Ovary (tissue), 10 donors: ENCODE results near the gene ZNF14. TPM values are rescaled to one million over a fixed set of nuclear protein-coding genes. Genes with fewer than 3 reads are reported as not detected.
"Not testable (repeated sequence)": the region's sequence is repeated elsewhere in the genome, so short reads cannot be mapped to it uniquely, and the experiment has no call there.

Experiments
- DNase-seq, 5 donors: peaks; one replicate each; pipeline ENCODE4 v3.0.0-alpha.2; 2019 to 2020
- H3K27ac ChIP-seq, 2 donors: fragments of 200-600 bp; one replicate each; pipeline versions ENCODE4 v1.5.1 to v1.8.0; 2019 to 2022
- H3K27me3 ChIP-seq: fragments of 200-600 bp; one replicate; pipeline ENCODE4 v1.8.0; 2022
- H3K36me3 ChIP-seq: fragments of 200-600 bp; sonication (generic); one replicate; pipeline ENCODE4 v1.5.1; 2019
- H3K4me1 ChIP-seq: one replicate; pipeline ENCODE4 v1.8.1; 2013; ENCODE audit warnings: mild to moderate bottlenecking, moderate library complexity; ENCODE audit not compliant: insufficient read depth
- H3K4me3 ChIP-seq: fragments of 200-600 bp; sonication (generic); one replicate; pipeline ENCODE4 v1.5.1; 2017
- H3K9me3 ChIP-seq, 2 donors: fragments of 200-600 bp in 1 of 2; sonication (generic) in 1 of 2; one replicate each; pipeline versions ENCODE4 v1.5.1 to v1.8.1; 2013 to 2019; ENCODE audit warnings: mild to moderate bottlenecking in 1 of 2, moderate library complexity in 1 of 2
- EP300 ChIP-seq: sonication (generic); formaldehyde crosslinking; IDR thresholded peaks from one replicate; pipeline ENCODE4 v1.6.1; 2017; ENCODE audit warnings: antibody characterized with exemption
- POLR2A ChIP-seq: fragments of 450-650 bp; IDR thresholded peaks from one replicate; pipeline ENCODE4 v1.6.1; 2017; ENCODE audit warnings: antibody characterized with exemption, mild to moderate bottlenecking, moderate library complexity
- WGBS, 3 donors: extraction: QIAGEN DNeasy Blood & Tissue Kit in 1 of 3; methylation state at CpG; one replicate each; pipeline versions ENCODE4 v1.1.5 to v1.1.7; 2013 to 2017; 5-methylcytosine and 5-hydroxymethylcytosine counted together
- intact Hi-C, 4 donors: fragments of 100-400 bp; cut with DNase I; formaldehyde crosslinking; loops; one replicate each; pipeline versions ENCODE4 v1.11.0 to v1.15.1; 2022 to 2023
- long read RNA-seq, 3 donors: library from polyadenylated mRNA in 2 of 3; unstranded in 2 of 3; transcript quantifications; one replicate each; pipeline ENCODE4 v2.0.0 and lab custom pipeline, GENCODE V29; 2021 to 2026
- polyA plus RNA-seq, 2 donors: library from polyadenylated mRNA; stranded (reverse); fragments of 200-250 nt in 1 of 2; fragments of 350-450 nt in 1 of 2; fragmentation: Illumina TruSeq in 1 of 2; extraction: RNeasy Lipid Tissue Mini Kit (QIAGEN cat#74804) in 1 of 2; gene quantifications; one replicate each; pipeline ENCODE4 v1.2.3, GENCODE V29; 2013 to 2014
- total RNA-seq, 7 donors: library from RNA; depleted of rRNA in 2 of 7; stranded (reverse); fragments of >200 nt in 2 of 7; fragmentation: NEBNext Ultra II Directional in 3 of 7; extraction: Animal tissue kit (Norgen Biotek cat#: 25700) in 3 of 7; gene quantifications; one replicate each; pipeline versions ENCODE4 v1.1.0 to v1.2.4, GENCODE V29; 2016 to 2023
- TF ChIP-seq, protein P1 (sequence below), 3 donors: fragments of 450-650 bp in 2 of 3; fragments of 200-600 bp in 1 of 3; IDR thresholded peaks; one replicate each; pipeline versions ENCODE4 v1.5.1 to v1.8.0; 2016 to 2022; ENCODE audit warnings: antibody characterized with exemption in 3 of 3, mild to moderate bottlenecking in 1 of 3
- donor health status: DM: no; HTN: no; CAD: no; lungs with moderate emphysema.
- donor health status: DM: no; HTN: no; CAD: no.
- donor health status: Bipolar disorder and iron deficiency.
- donor health status: DM: yes; HTN: yes; CAD: no.
- donor health status: DM: no; HTN: no; CAD: no.
- donor health status: DM: yes; HTN: yes; CAD: no.

ZNF14 gene
- 10 to 100 TPM in 6 of 7 donors, 1 to 10 TPM in 1; 9.0 to 19.9 (median 12.6) TPM for total RNA-seq
- polyA plus RNA-seq = 1 to 10 TPM; 6.3 to 9.5 TPM
- long read RNA-seq, donor 1, transcript ZNF14-201 (4 exons, 2,949 nt) = major isoform, 28 of 37 reads
- long read RNA-seq, donor 1, partial matches to known transcripts = 0 of 37 reads
- long read RNA-seq, donor 1, other reads (novel, unspliced or antisense) = 9 of 37 reads
- long read RNA-seq, donor 2, partial matches to known transcripts = 0 of 3 reads
- long read RNA-seq, donor 2, other reads (novel, unspliced or antisense) = 0 of 3 reads
- long read RNA-seq, donor 3, transcript ZNF14-201 (4 exons, 2,949 nt) = major isoform, 23 of 23 reads
- long read RNA-seq, donor 3, partial matches to known transcripts = 0 of 23 reads
- long read RNA-seq, donor 3, other reads (novel, unspliced or antisense) = 0 of 23 reads

DNA sequence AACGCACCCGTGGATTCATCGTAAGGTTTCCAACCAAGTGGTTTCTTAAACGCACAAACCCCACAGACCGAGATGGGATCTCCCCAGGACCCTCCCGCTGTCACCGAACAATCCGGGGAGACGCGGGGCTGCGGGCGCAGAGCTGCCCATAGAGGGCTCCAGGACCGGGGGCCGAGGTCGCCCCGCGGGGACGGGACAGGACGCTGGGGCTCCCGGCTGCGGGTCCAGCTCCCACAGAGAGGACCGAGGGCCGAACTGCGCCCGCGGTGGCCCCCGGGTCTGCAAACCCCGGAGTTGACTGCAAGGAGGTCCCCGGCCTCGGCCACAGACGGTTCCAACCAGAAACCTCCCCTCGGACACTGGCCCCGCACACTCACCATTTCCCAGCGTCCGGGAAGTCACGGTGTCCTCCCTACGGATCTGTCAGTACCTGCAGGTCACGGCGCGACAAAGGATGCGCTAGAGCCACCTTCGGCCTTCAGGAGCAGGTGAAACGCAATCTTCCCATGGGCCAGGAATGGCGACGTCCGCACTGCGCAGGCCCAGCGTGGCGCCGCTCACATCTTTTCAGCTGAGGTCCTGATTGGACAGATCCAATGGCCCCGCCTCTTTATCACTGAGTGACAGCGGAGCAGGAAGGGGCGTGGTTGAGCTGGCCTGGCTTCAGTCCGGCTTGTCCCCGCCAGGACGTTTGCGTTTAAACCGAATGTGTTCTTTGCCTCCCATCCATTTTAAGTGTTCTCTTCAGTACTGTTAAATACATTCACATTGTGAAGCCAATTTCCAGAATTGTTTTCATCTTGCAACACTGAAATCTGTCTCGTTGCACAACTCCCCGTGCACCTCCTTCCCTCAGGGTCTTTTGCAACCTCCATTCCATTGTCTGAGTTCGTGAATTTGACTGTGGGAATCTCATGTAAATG, at the start of gene ZNF14:
Gene ZNF14, minus strand, starts transcription at position 534 of the 923 bp plus-strand sequence. Its CDS starts 154 bp downstream, at position 380.
- peaks cover 3% of the 10 kb centered on the region for H3K4me1 ChIP-seq
- DNase-seq = peak; percentile 92 to 95 (median 94)
- H3K27me3 ChIP-seq = no peaks in the 10 kb centered on the region
- WGBS, 3 donors = 0 to 1% (median 0%) methylated on average over 50 to 61 of the region's 61 CpGs
- peaks cover 4 to 9% of the 10 kb centered on the region in 2 donors for H3K9me3 ChIP-seq
- no peaks in the 10 kb centered on the region for H3K36me3 ChIP-seq
- H3K27ac ChIP-seq = peak within 1 kb of the TSS; percentile 54 to 68
- H3K4me3 ChIP-seq = peak within 1 kb of the TSS; percentile 99
- intact Hi-C loops = no loop called here
- TF ChIP-seq EP300 (no peak), POLR2A (peak; percentile 88)
- TF ChIP-seq, protein P1, sequence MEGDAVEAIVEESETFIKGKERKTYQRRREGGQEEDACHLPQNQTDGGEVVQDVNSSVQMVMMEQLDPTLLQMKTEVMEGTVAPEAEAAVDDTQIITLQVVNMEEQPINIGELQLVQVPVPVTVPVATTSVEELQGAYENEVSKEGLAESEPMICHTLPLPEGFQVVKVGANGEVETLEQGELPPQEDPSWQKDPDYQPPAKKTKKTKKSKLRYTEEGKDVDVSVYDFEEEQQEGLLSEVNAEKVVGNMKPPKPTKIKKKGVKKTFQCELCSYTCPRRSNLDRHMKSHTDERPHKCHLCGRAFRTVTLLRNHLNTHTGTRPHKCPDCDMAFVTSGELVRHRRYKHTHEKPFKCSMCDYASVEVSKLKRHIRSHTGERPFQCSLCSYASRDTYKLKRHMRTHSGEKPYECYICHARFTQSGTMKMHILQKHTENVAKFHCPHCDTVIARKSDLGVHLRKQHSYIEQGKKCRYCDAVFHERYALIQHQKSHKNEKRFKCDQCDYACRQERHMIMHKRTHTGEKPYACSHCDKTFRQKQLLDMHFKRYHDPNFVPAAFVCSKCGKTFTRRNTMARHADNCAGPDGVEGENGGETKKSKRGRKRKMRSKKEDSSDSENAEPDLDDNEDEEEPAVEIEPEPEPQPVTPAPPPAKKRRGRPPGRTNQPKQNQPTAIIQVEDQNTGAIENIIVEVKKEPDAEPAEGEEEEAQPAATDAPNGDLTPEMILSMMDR (IDR thresholded peaks at IDR 0.05) = peak in 1 of 3 donors; percentile 4

DNA sequence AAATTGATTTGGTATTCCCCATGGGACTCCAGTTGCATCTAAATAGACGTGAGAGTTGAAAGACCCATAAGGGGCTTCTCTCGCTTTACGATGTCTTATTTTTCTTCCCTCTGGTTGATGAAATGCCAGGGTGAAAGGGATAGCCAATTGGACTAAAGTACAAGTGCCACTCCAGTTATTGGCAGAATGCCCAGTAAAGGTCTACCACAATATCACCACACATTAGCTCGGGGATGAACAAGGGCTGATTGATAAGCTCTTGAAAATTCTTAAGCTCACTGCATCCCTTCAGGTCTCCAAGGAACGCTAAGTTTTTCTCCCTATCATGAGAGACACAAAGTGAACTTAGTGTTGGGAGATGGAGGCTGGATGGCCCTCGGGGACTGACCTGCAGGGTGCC, 48.9 kb upstream of the ZNF14 start:
- H3K4me1 ChIP-seq, DNase-seq, H3K27ac ChIP-seq, intact Hi-C loops, H3K9me3 ChIP-seq, H3K36me3 ChIP-seq, H3K27me3 ChIP-seq, H3K4me3 ChIP-seq: not testable (repeated sequence)
- whole genome bisulfite sequencing, 3 donors = 86 to 93% (median 89%) methylated on average over 6 of the region's 6 CpGs

DNA sequence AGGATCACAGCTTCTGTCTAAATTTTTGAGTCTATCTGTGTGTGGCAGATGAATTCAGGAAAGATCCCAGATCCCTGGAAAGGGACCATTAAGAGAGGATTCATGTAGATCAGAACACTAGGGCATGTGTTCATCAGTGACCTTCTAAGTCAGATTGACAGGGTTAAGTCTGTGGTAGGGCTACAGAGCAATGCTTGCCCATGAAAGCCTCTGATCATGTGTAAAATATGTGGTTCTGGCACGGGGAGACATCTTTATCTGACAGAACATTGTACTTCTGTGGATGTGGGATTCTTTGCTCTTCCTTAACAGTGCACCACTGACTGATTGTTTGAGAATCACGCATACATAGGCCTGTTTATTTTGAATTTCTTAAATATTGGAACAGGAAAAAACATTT, 45.8 kb upstream of the ZNF14 start:
- WGBS, 3 donors = 58 to 67% (median 61%) methylated on average over 2 of the region's 2 CpGs
- H3K36me3 ChIP-seq = no peaks in the 10 kb centered on the region
- no peaks in the 10 kb centered on the region for H3K27me3 ChIP-seq
- H3K27ac ChIP-seq = no peak overlapping the region
- no peaks in the 10 kb centered on the region for H3K9me3 ChIP-seq
- TF ChIP-seq POLR2A = no peak
- TF ChIP-seq, protein P1 (IDR thresholded peaks at IDR 0.05) = no peak
- TF ChIP-seq EP300 = no peak
- intact Hi-C loops = no loop called here
- H3K4me3 ChIP-seq = no peak overlapping the region
- H3K4me1 ChIP-seq = peaks cover 6% of the 10 kb centered on the region
- DNase-seq = no peak

DNA sequence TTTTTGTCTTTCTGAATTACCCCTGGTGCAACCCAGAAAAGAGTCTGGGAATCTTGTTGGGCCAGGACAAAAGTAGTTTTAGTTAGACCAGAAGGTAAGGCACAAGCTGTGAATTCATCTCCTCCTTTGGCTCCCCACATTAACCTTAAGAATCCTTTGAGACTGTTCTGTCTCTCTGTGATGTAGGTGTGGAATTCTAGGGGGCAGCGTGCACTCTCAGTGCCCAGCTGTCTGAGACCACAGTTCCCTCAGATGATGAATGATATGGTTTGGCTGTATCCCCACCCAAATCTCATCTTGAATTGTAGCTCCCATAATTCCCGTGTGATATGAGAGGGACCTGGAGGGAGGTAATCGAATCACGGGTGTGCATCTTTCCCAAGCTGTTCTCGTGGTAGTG, 44.8 kb upstream of the ZNF14 start:
- no peaks in the 10 kb centered on the region for H3K27me3 ChIP-seq
- peaks cover 6% of the 10 kb centered on the region for H3K4me1 ChIP-seq
- H3K4me3 ChIP-seq = no peak overlapping the region
- no peaks in the 10 kb centered on the region for H3K9me3 ChIP-seq
- no peaks in the 10 kb centered on the region for H3K36me3 ChIP-seq
- TF ChIP-seq EP300 (no peak), POLR2A (no peak)
- TF ChIP-seq, protein P1 (IDR thresholded peaks at IDR 0.05) = no peak
- 76 to 80% (median 77%) methylated on average over 5 of the region's 5 CpGs for WGBS, 3 donors
- intact Hi-C loops = no loop called here
- DNase-seq = no peak
- H3K27ac ChIP-seq = no peak overlapping the region
